Astrocyte (in vitro differentiated cells and primary cell): ENCODE data around the gene WNT7A. TPM values are rescaled to one million over a fixed set of nuclear protein-coding genes. Genes with fewer than 3 reads are reported as not detected.

Experiments used
- DNase-seq: peaks from one replicate; pipeline ENCODE4 v3.0.0-alpha.2; 2010; ENCODE audit warnings: low read depth
- FAIRE-seq: peaks from 2 replicates; lab custom pipeline; 2011; peaks lifted over from hg19 to GRCh38; lab: Jason Lieb, UNC
- H2AFZ ChIP-seq: 2 replicates; pipeline ENCODE4 v1.6.0; 2012; ENCODE audit warnings: low read depth, low read length, inconsistent platforms
- H3K27ac ChIP-seq: 2 replicates; pipeline ENCODE4 v1.5.1; 2011; ENCODE audit warnings: low read depth, low read length, inconsistent platforms
- H3K27me3 ChIP-seq: 2 replicates; pipeline ENCODE4 v1.6.0; 2011; ENCODE audit warnings: low read length, inconsistent platforms; ENCODE audit not compliant: insufficient read depth
- H3K36me3 ChIP-seq: 2 replicates; pipeline ENCODE4 v1.5.1; 2011; ENCODE audit warnings: low read length, inconsistent platforms; ENCODE audit not compliant: insufficient read depth
- H3K4me1 ChIP-seq: 2 replicates; pipeline ENCODE4 v1.5.1; 2011; ENCODE audit warnings: low read length, inconsistent platforms; ENCODE audit not compliant: insufficient read depth
- H3K4me2 ChIP-seq: 2 replicates; pipeline ENCODE4 v1.6.0; 2012; ENCODE audit warnings: low read length, inconsistent platforms
- H3K4me3 ChIP-seq: 2 replicates; pipeline ENCODE4 v1.5.1; 2011; ENCODE audit warnings: low read depth, mild to moderate bottlenecking, low read length, inconsistent platforms; ENCODE audit not compliant: insufficient read depth
- H3K79me2 ChIP-seq: 2 replicates; pipeline ENCODE4 v1.6.0; 2012; ENCODE audit warnings: mild to moderate bottlenecking, low read length, inconsistent platforms; ENCODE audit not compliant: insufficient read depth
- H3K9ac ChIP-seq: 2 replicates; pipeline ENCODE4 v1.6.0; 2012; ENCODE audit warnings: mild to moderate bottlenecking, low read length, inconsistent platforms
- H3K9me3 ChIP-seq: 2 replicates; pipeline ENCODE4 v1.5.1; 2012; ENCODE audit warnings: low read depth, mild to moderate bottlenecking, low read length, inconsistent platforms; ENCODE audit not compliant: insufficient read depth
- H4K20me1 ChIP-seq: 2 replicates; pipeline ENCODE4 v1.6.0; 2012; ENCODE audit warnings: low read length, inconsistent platforms; ENCODE audit not compliant: insufficient read depth
- H3K27ac Mint-ChIP-seq: one replicate; pipeline ENCODE4 v1.8.0; 2021; ENCODE audit warnings: mild to moderate bottlenecking, mixed read lengths; ENCODE audit not compliant: unreplicated experiment
- H3K27me3 Mint-ChIP-seq: one replicate; pipeline ENCODE4 v1.8.0; 2021; ENCODE audit warnings: low read depth, mixed read lengths; ENCODE audit not compliant: unreplicated experiment
- H3K36me3 Mint-ChIP-seq: one replicate; pipeline ENCODE4 v1.8.0; 2021; ENCODE audit warnings: low read depth, mixed read lengths; ENCODE audit not compliant: unreplicated experiment
- H3K4me1 Mint-ChIP-seq: one replicate; pipeline ENCODE4 v1.8.0; 2021; ENCODE audit warnings: low read depth, mixed read lengths; ENCODE audit not compliant: unreplicated experiment
- H3K4me3 Mint-ChIP-seq: one replicate; pipeline ENCODE4 v1.8.0; 2021; ENCODE audit warnings: mild to moderate bottlenecking, moderate library complexity, mixed read lengths; ENCODE audit not compliant: unreplicated experiment
- H3K9me3 Mint-ChIP-seq: one replicate; pipeline ENCODE4 v1.8.0; 2021; ENCODE audit warnings: mild to moderate bottlenecking, mixed read lengths; ENCODE audit not compliant: unreplicated experiment
- EZH2 ChIP-seq: IDR thresholded peaks from 2 replicates; pipeline ENCODE4 v1.6.1; 2012; ENCODE audit warnings: mild to moderate bottlenecking, low read length, inconsistent platforms; ENCODE audit not compliant: insufficient read depth
- total RNA-seq: library from RNA; stranded (reverse); gene quantifications from 2 replicates; pipeline ENCODE4 v1.2.1, GENCODE V29; 2021
- TF ChIP-seq, protein P1 (sequence below): IDR thresholded peaks from 2 replicates; pipeline ENCODE4 v1.5.1; 2011; ENCODE audit warnings: low read depth, mild to moderate bottlenecking, inconsistent platforms, low read length, moderate library complexity; ENCODE audit not compliant: insufficient read depth

The WNT7A gene
- total RNA-seq, 1 donor from 2014 or later, result 1.7 TPM

- H3K27ac ChIP-seq, result no peak overlapping the region
- DNase-seq, result no peak
These were observed 109.4 kb downstream of the WNT7A start for GRCh38 chr3:13770170-13771169.

GRCh38 chr3:13769422-13769821 is 110.4 kb downstream of the WNT7A start:
- no peaks in the 10 kb centered on the region for H3K79me2 ChIP-seq
- H3K4me3 ChIP-seq, result no peak overlapping the region
- peaks cover 20% of the 10 kb centered on the region for H3K27me3 Mint-ChIP-seq
- no peak overlapping the region for H2AFZ ChIP-seq
- TF ChIP-seq, protein P1, sequence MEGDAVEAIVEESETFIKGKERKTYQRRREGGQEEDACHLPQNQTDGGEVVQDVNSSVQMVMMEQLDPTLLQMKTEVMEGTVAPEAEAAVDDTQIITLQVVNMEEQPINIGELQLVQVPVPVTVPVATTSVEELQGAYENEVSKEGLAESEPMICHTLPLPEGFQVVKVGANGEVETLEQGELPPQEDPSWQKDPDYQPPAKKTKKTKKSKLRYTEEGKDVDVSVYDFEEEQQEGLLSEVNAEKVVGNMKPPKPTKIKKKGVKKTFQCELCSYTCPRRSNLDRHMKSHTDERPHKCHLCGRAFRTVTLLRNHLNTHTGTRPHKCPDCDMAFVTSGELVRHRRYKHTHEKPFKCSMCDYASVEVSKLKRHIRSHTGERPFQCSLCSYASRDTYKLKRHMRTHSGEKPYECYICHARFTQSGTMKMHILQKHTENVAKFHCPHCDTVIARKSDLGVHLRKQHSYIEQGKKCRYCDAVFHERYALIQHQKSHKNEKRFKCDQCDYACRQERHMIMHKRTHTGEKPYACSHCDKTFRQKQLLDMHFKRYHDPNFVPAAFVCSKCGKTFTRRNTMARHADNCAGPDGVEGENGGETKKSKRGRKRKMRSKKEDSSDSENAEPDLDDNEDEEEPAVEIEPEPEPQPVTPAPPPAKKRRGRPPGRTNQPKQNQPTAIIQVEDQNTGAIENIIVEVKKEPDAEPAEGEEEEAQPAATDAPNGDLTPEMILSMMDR, result no peak
- no peak for TF ChIP-seq EZH2
- no peaks in the 10 kb centered on the region for H4K20me1 ChIP-seq
- DNase-seq, result no peak
- peaks cover 13% of the 10 kb centered on the region for H3K4me1 Mint-ChIP-seq
- H3K9me3 ChIP-seq, result peaks cover 4% of the 10 kb centered on the region
- no peak overlapping the region for H3K27ac Mint-ChIP-seq
- H3K36me3 ChIP-seq, result no peaks in the 10 kb centered on the region
- H3K4me1 ChIP-seq, result no peaks in the 10 kb centered on the region
- H3K27ac ChIP-seq, result no peak overlapping the region
- H3K4me2 ChIP-seq, result no peak overlapping the region
- no peak for FAIRE-seq
- H3K9me3 Mint-ChIP-seq, result peaks cover 4% of the 10 kb centered on the region
- no peaks in the 10 kb centered on the region for H3K27me3 ChIP-seq
- no peaks in the 10 kb centered on the region for H3K36me3 Mint-ChIP-seq
- no peak overlapping the region for H3K4me3 Mint-ChIP-seq
- no peak overlapping the region for H3K9ac ChIP-seq

More at GRCh38 chr3:13770170-13771169, 109.4 kb downstream of the WNT7A start:
- H3K27ac Mint-ChIP-seq, result peak overlapping the region; percentile 80
- H3K9me3 Mint-ChIP-seq, result peaks cover 4% of the 10 kb centered on the region
- Histone ChIP-seq H3K79me2 (no peaks in the 10 kb centered on the region), H3K4me2 (no peak overlapping the region), H4K20me1 (no peaks in the 10 kb centered on the region), H2AFZ (no peak overlapping the region), H3K4me3 (no peak overlapping the region), H3K4me1 (no peaks in the 10 kb centered on the region), H3K9ac (no peak overlapping the region), H3K36me3 (no peaks in the 10 kb centered on the region), H3K27me3 (no peaks in the 10 kb centered on the region), H3K9me3 (peaks cover 4% of the 10 kb centered on the region)
- H3K4me1 Mint-ChIP-seq, result peaks cover 13% of the 10 kb centered on the region
- peaks cover 19% of the 10 kb centered on the region for H3K27me3 Mint-ChIP-seq
- H3K36me3 Mint-ChIP-seq, result no peaks in the 10 kb centered on the region
- FAIRE-seq, result no peak
- TF ChIP-seq, protein P1, result no peak
- no peak for TF ChIP-seq EZH2
- no peak overlapping the region for H3K4me3 Mint-ChIP-seq

DNA sequence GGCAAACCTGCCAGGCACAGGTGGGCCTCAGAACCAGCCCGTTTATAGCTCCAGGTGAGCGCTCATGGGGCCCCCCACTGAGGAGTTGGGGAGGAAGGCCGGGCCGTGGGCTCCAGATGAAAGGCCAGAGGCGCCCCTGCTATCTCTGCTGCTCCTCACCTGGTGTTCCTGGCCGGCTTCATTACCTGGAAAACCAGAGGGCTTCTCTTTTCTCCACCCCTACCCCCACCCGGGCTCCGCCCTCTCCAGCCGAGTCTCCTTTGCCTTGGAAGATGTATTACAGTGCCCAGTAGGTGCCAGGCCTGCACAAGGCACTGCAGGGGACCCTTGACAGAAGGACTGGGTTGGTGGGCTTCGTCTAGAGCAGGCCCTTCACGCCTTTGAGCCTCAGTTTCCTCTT is 111.4 kb downstream of the WNT7A start:
- H3K27ac Mint-ChIP-seq, result no peak overlapping the region
- TF ChIP-seq, protein P1, result no peak
- TF ChIP-seq EZH2, result no peak
- Histone ChIP-seq H3K27me3 (no peaks in the 10 kb centered on the region), H3K4me2 (no peak overlapping the region), H3K9ac (no peak overlapping the region), H3K27ac (no peak overlapping the region), H3K4me3 (no peak overlapping the region), H3K36me3 (no peaks in the 10 kb centered on the region), H2AFZ (no peak overlapping the region), H3K79me2 (no peaks in the 10 kb centered on the region), H3K9me3 (peaks cover 4% of the 10 kb centered on the region), H4K20me1 (no peaks in the 10 kb centered on the region), H3K4me1 (no peaks in the 10 kb centered on the region)
- H3K36me3 Mint-ChIP-seq, result no peaks in the 10 kb centered on the region
- H3K4me3 Mint-ChIP-seq, result no peak overlapping the region
- peaks cover 15% of the 10 kb centered on the region for H3K27me3 Mint-ChIP-seq
- no peak for DNase-seq
- peaks cover 3% of the 10 kb centered on the region for H3K9me3 Mint-ChIP-seq
- peaks cover 7% of the 10 kb centered on the region for H3K4me1 Mint-ChIP-seq
- no peak for FAIRE-seq
